Hepatocyte (in vitro differentiated cells): ENCODE results near the gene CDK4. TPM values are rescaled to one million over a fixed set of nuclear protein-coding genes. Genes with fewer than 3 reads are reported as not detected.

Source experiments
- DNase-seq: peaks from one replicate; pipeline ENCODE4 v3.0.0-alpha.2; 2016; ENCODE audit warnings: low spot score
- H2AFZ ChIP-seq: fragments of 200-600 bp; sonication (generic); 2 replicates; pipeline ENCODE4 v1.6.0; 2016; ENCODE audit warnings: antibody characterized with exemption, mild to moderate bottlenecking
- H3K27ac ChIP-seq: fragments of 200-600 bp; sonication (generic); 2 replicates; pipeline ENCODE4 v1.5.1; 2016; ENCODE audit warnings: mild to moderate bottlenecking
- H3K27me3 ChIP-seq: fragments of 200-600 bp; sonication (generic); 2 replicates; pipeline ENCODE4 v1.6.1; 2016
- H3K36me3 ChIP-seq: fragments of 200-600 bp; sonication (generic); replicated peaks from 2 replicates; pipeline ENCODE4 v1.5.1; 2016; ENCODE audit warnings: low read depth; ENCODE audit not compliant: insufficient read depth
- H3K4me1 ChIP-seq: fragments of 200-600 bp; sonication (generic); 2 replicates; pipeline ENCODE4 v1.5.1; 2016; ENCODE audit warnings: mild to moderate bottlenecking, moderate library complexity; ENCODE audit not compliant: insufficient read depth
- H3K4me2 ChIP-seq: fragments of 200-600 bp; sonication (generic); 2 replicates; pipeline ENCODE4 v1.6.0; 2016
- H3K4me3 ChIP-seq: fragments of 200-600 bp; sonication (generic); 2 replicates; pipeline ENCODE4 v1.5.1; 2016; ENCODE audit warnings: mild to moderate bottlenecking
- H3K79me2 ChIP-seq: fragments of 200-600 bp; sonication (generic); 2 replicates; pipeline ENCODE4 v1.6.0; 2017; ENCODE audit warnings: mild to moderate bottlenecking
- H3K9me2 ChIP-seq: fragments of 200-600 bp; sonication (generic); replicated peaks from 2 replicates; pipeline ENCODE4 v1.6.0; 2017; ENCODE audit warnings: mild to moderate bottlenecking; ENCODE audit not compliant: insufficient read depth
- H3K9me3 ChIP-seq: fragments of 200-600 bp; sonication (generic); 2 replicates; pipeline ENCODE4 v1.5.1; 2016; ENCODE audit warnings: low read depth, mild to moderate bottlenecking
- H4K20me1 ChIP-seq: fragments of 200-600 bp; sonication (generic); 2 replicates; pipeline ENCODE4 v1.6.0; 2016; ENCODE audit warnings: mild to moderate bottlenecking; ENCODE audit not compliant: insufficient read depth, poor library complexity, severe bottlenecking
- EZH2 ChIP-seq: fragments of 200-600 bp; sonication (generic); IDR thresholded peaks from 2 replicates; pipeline ENCODE4 v1.6.1; 2016; ENCODE audit warnings: antibody characterized with exemption, mild to moderate bottlenecking, borderline replicate concordance
- EZH2phosphoT487 ChIP-seq: fragments of 200-600 bp; sonication (generic); IDR thresholded peaks from one replicate; pipeline ENCODE4 v1.6.1; 2018; ENCODE audit warnings: antibody characterized with exemption, mild to moderate bottlenecking, low read depth, moderate library complexity; ENCODE audit not compliant: unreplicated experiment, severe bottlenecking
- WGBS: methylation state at CpG from one replicate; pipeline ENCODE4 v1.1.6; 2016; ENCODE audit warnings: low lambda C conversion rate; ENCODE audit errors: missing lambda C conversion rate; 5-methylcytosine and 5-hydroxymethylcytosine counted together
- polyA plus RNA-seq: library from polyadenylated mRNA; unstranded; fragments of >200 nt; fragmentation: Nextera tagmentation; extraction: Ambion mirVana; gene quantifications from 2 replicates; pipeline ENCODE4 v1.2.1, GENCODE V29; 2016
- total RNA-seq: library from RNA; depleted of rRNA; stranded (reverse); fragments of >200 nt; gene quantifications from 2 replicates; pipeline ENCODE4 v1.2.3, GENCODE V29; 2014
- TF ChIP-seq, protein P1 (sequence below): fragments of 200-600 bp; sonication (generic); IDR thresholded peaks from 2 replicates; pipeline ENCODE4 v1.5.1; 2016; ENCODE audit warnings: antibody characterized with exemption, mild to moderate bottlenecking; ENCODE audit not compliant: poor library complexity

The CDK4 gene
- total and polyA plus RNA-seq, 2 experiments from 2014 or later = 306 to 308 TPM

DNA sequence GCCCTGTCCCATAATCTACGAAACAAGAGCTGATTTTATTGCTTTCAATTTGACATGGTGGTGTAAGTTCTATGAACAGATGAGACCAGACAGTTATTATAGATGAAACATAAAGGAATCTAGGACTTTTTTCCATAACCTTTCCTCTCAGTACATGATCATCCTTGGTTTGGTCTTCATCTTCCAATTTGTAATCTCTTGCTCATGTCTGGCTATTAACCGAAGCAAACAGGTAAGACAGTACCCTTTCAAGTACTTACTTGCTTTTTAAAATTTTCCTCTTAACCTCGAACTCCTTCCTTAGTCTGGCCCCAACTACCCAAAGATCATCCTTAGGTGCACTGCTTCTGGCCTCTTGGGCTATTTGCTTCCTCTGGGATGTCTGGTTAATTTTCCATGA, 6.1 kb downstream of the CDK4 start:
- 99% methylated on average over 3 of the region's 3 CpGs for WGBS
- peaks cover 25% of the 10 kb centered on the region for H3K27me3 ChIP-seq
- no peaks in the 10 kb centered on the region for H4K20me1 ChIP-seq
- no peaks in the 10 kb centered on the region for H3K9me2 ChIP-seq
- no peak for TF ChIP-seq EZH2phosphoT487
- TF ChIP-seq, protein P1, sequence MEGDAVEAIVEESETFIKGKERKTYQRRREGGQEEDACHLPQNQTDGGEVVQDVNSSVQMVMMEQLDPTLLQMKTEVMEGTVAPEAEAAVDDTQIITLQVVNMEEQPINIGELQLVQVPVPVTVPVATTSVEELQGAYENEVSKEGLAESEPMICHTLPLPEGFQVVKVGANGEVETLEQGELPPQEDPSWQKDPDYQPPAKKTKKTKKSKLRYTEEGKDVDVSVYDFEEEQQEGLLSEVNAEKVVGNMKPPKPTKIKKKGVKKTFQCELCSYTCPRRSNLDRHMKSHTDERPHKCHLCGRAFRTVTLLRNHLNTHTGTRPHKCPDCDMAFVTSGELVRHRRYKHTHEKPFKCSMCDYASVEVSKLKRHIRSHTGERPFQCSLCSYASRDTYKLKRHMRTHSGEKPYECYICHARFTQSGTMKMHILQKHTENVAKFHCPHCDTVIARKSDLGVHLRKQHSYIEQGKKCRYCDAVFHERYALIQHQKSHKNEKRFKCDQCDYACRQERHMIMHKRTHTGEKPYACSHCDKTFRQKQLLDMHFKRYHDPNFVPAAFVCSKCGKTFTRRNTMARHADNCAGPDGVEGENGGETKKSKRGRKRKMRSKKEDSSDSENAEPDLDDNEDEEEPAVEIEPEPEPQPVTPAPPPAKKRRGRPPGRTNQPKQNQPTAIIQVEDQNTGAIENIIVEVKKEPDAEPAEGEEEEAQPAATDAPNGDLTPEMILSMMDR = no peak
- TF ChIP-seq EZH2 = no peak
- H3K4me1 ChIP-seq = peaks cover 10% of the 10 kb centered on the region
- H3K9me3 ChIP-seq = no peaks in the 10 kb centered on the region
- peaks cover 27% of the 10 kb centered on the region for H3K79me2 ChIP-seq
- peaks cover 3% of the 10 kb centered on the region for H3K36me3 ChIP-seq
- H3K4me3 ChIP-seq = no peak overlapping the region
- H3K4me2 ChIP-seq = peak overlapping the region; percentile 76
- no peak for DNase-seq
- H3K27ac ChIP-seq = peak overlapping the region; percentile 97
- H2AFZ ChIP-seq = no peak overlapping the region

DNA sequence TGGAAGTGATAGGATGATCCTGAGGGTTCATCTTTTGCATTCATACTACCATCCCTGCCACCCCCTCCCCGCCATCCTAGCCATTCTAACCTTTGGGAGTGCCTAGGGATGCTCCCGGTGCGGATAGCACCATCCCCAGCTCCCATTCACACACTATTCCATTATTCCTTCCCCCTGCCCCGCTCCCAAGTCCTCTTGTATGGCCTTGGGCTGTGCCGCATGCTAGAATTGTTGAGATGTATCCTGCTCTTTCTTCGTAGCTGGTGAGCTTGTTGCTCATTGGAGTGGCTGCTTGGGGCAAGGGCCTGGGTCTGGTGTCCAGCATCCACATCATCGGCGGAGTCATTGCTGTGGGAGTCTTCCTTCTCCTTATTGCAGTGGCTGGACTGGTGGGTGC, 6.6 kb downstream of the CDK4 start:
- Histone ChIP-seq H3K9me2 (no peaks in the 10 kb centered on the region), H3K27me3 (peaks cover 30% of the 10 kb centered on the region), H3K27ac (peak overlapping the region; percentile 97), H3K4me1 (peaks cover 5% of the 10 kb centered on the region), H3K79me2 (peaks cover 21% of the 10 kb centered on the region), H3K9me3 (no peaks in the 10 kb centered on the region), H3K4me3 (peak overlapping the region; percentile 58), H3K36me3 (peaks cover 3% of the 10 kb centered on the region), H3K4me2 (peak overlapping the region; percentile 76), H2AFZ (no peak overlapping the region), H4K20me1 (no peaks in the 10 kb centered on the region)
- TF ChIP-seq EZH2 (no peak), EZH2phosphoT487 (no peak)
- TF ChIP-seq, protein P1 = no peak
- no peak for DNase-seq
- 54% methylated on average over 8 of the region's 8 CpGs for WGBS

DNA sequence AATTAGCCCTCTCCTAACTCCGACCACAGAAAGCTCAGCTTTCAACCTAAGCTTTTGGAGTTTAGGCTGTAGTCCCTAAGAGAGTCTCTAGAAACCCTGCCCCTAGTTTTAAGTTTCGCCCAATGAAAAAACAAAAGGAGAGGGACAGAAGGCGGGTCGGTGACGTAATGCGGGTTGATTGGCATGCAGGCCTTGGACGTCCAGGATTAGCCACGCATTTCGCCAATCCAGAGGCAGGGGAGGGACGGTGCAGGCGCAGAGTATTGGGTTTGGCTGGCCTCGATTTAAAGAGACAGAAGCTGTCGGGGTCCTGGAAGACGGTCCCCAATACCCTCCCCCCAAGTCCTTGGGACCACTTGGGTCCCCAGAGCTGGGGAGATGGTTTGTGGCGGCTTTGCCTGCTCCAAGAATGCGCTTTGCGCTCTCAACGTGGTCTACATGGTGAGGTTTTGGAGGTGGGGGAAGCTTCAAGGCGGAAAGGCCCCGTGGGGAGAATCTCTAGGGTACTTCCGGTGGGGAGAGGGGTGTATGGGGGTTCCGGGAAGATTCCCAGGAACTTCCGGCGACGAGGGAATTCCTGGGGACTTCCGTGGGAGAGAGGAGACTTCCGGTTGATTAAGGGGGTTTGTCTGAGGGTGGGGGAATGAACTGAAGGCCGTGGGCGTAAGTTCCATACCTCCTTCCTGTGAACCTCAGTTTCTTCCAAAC, 7.2 kb downstream of the CDK4 start, which contains the start of gene TSPAN31:
Gene TSPAN31, plus strand, starts transcription at position 263 of the 708 bp plus-strand sequence. Its CDS starts 116 bp downstream, at position 379.
- DNase-seq = peak; percentile 98
- Histone ChIP-seq H2AFZ (peak within 1 kb of the TSS; percentile 18), H3K4me2 (peak within 1 kb of the TSS; percentile 76), H3K4me3 (peak within 1 kb of the TSS; percentile 58), H4K20me1 (no peaks in the 10 kb centered on the region), H3K4me1 (peaks cover 4% of the 10 kb centered on the region), H3K79me2 (peaks cover 16% of the 10 kb centered on the region), H3K36me3 (peaks cover 3% of the 10 kb centered on the region), H3K9me2 (no peaks in the 10 kb centered on the region), H3K27ac (peak within 1 kb of the TSS; percentile 97), H3K27me3 (peaks cover 36% of the 10 kb centered on the region), H3K9me3 (no peaks in the 10 kb centered on the region)
- TF ChIP-seq, protein P1 = no peak
- TF ChIP-seq EZH2 (no peak), EZH2phosphoT487 (no peak)
- 2% methylated on average over 24 of the region's 29 CpGs for WGBS
